ENCODE measurements around the gene KCNMA1. TPM values are rescaled to one million over a fixed set of nuclear protein-coding genes. Genes with fewer than 3 reads are reported as not detected.

KCNMA1 gene
- polyA plus RNA-seq, 1 donor from 2014 or later, result 60.8 TPM

DNA sequence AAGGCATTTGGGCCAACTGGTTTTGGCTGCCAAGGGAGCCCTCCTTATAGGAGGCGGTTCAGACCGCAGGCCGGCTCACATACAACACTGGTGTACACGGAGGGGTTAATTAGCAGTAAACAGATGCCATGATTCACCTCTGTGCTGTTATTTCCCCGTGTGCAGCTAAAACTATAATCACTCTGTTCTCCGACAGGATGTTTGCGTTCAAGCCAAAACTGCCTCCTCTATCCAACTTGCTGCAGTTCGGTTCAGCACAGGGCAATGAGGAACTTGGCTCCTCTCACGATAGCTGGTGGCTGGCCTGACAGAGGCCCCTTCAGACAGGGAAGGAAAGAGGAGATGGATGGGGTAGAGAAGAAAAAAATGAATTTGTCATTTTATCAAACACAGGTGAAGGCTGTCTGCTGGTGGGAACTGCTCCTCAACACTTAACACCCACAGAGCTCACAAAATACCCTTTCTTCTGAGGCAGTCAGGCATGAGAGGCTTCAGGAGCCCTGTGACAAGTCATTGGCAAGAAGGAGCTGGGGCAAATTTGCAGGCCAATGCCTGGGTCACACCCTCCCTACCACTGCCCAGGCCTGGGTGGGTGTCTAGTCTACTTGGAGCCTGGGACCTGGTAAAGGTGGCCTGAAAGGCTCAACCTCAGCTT lies 24.0 kb downstream of the KCNMA1 start:
- no peak overlapping the region for H3K4me3 ChIP-seq (ENCODE audit: low read length)
- H3K4me2 ChIP-seq (ENCODE audit: low read length), result no peak overlapping the region
- H3F3A ChIP-seq (ENCODE audit: insufficient read depth, low read length, poor library complexity, severe bottlenecking), result no peaks in the 10 kb centered on the region
- no peaks in the 10 kb centered on the region for H3K9me2 ChIP-seq (ENCODE audit: insufficient read depth, low read length)
- no peaks in the 10 kb centered on the region for H3K79me2 ChIP-seq (replicated peaks; ENCODE audit: insufficient read depth, low read length)
- H3K9ac ChIP-seq (ENCODE audit: low read length), result no peak overlapping the region
- H3K27ac ChIP-seq (ENCODE audit: low read length), result peak overlapping the region; percentile 5
- TF ChIP-seq, protein P1, sequence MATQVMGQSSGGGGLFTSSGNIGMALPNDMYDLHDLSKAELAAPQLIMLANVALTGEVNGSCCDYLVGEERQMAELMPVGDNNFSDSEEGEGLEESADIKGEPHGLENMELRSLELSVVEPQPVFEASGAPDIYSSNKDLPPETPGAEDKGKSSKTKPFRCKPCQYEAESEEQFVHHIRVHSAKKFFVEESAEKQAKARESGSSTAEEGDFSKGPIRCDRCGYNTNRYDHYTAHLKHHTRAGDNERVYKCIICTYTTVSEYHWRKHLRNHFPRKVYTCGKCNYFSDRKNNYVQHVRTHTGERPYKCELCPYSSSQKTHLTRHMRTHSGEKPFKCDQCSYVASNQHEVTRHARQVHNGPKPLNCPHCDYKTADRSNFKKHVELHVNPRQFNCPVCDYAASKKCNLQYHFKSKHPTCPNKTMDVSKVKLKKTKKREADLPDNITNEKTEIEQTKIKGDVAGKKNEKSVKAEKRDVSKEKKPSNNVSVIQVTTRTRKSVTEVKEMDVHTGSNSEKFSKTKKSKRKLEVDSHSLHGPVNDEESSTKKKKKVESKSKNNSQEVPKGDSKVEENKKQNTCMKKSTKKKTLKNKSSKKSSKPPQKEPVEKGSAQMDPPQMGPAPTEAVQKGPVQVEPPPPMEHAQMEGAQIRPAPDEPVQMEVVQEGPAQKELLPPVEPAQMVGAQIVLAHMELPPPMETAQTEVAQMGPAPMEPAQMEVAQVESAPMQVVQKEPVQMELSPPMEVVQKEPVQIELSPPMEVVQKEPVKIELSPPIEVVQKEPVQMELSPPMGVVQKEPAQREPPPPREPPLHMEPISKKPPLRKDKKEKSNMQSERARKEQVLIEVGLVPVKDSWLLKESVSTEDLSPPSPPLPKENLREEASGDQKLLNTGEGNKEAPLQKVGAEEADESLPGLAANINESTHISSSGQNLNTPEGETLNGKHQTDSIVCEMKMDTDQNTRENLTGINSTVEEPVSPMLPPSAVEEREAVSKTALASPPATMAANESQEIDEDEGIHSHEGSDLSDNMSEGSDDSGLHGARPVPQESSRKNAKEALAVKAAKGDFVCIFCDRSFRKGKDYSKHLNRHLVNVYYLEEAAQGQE (IDR thresholded peaks at IDR 0.05; ENCODE audit: borderline replicate concordance), result no peak
- peak; percentile 16 for TF ChIP-seq EP300 (conservative IDR thresholded peaks at IDR 0.05; ENCODE audit: poor library complexity, severe bottlenecking)
- H3K27me3 ChIP-seq (ENCODE audit: insufficient read depth, low read depth, low read length), result no peaks in the 10 kb centered on the region
- no peaks in the 10 kb centered on the region for H3K36me3 ChIP-seq (ENCODE audit: insufficient read depth, low read length)
- H2AFZ ChIP-seq (ENCODE audit: low read depth, low read length), result no peak overlapping the region
- no peaks in the 10 kb centered on the region for H4K20me1 ChIP-seq (ENCODE audit: insufficient read depth)
- H3K9me3 ChIP-seq (ENCODE audit: low read length), result no peaks in the 10 kb centered on the region

- no peak overlapping the region for H3K4me3 ChIP-seq (ENCODE audit: low read length)
- H3K36me3 ChIP-seq (ENCODE audit: insufficient read depth, low read length), result no peaks in the 10 kb centered on the region
- H3K27ac ChIP-seq (ENCODE audit: low read length), result no peak overlapping the region
- no peak overlapping the region for H3K9ac ChIP-seq (ENCODE audit: low read length)
- H3K9me3 ChIP-seq (ENCODE audit: low read length), result no peaks in the 10 kb centered on the region
- H3K9me2 ChIP-seq (ENCODE audit: insufficient read depth, low read length), result no peaks in the 10 kb centered on the region
- no peaks in the 10 kb centered on the region for H4K20me1 ChIP-seq (ENCODE audit: insufficient read depth)
- TF ChIP-seq SMC3 (conservative IDR thresholded peaks at IDR 0.05; ENCODE audit: poor library complexity) (no peak), RAD21 (conservative IDR thresholded peaks at IDR 0.05) (no peak), CTCF (IDR thresholded peaks at IDR 0.05; ENCODE audit: poor library complexity, severe bottlenecking) (no peak), TAF1 (IDR thresholded peaks at IDR 0.05; ENCODE audit: low read depth) (no peak), MXI1 (conservative IDR thresholded peaks at IDR 0.05; ENCODE audit: poor library complexity, severe bottlenecking) (no peak), EP300 (conservative IDR thresholded peaks at IDR 0.05; ENCODE audit: poor library complexity, severe bottlenecking) (no peak), EZH2 (IDR thresholded peaks at IDR 0.05; ENCODE audit: borderline replicate concordance, insufficient read depth, low read length, poor library complexity, severe bottlenecking) (no peak), POLR2AphosphoS5 (IDR thresholded peaks at IDR 0.05) (no peak)
- TF ChIP-seq, protein P1 (IDR thresholded peaks at IDR 0.05; ENCODE audit: borderline replicate concordance), result no peak
- no peaks in the 10 kb centered on the region for H3F3A ChIP-seq (ENCODE audit: insufficient read depth, low read length, poor library complexity, severe bottlenecking)
- no peaks in the 10 kb centered on the region for H3K27me3 ChIP-seq (ENCODE audit: insufficient read depth, low read depth, low read length)
- H3K4me2 ChIP-seq (ENCODE audit: low read length), result no peak overlapping the region
- no peaks in the 10 kb centered on the region for H3K79me2 ChIP-seq (replicated peaks; ENCODE audit: insufficient read depth, low read length)
- no peak overlapping the region for H2AFZ ChIP-seq (ENCODE audit: low read depth, low read length)
These were observed 25.9 kb downstream of the KCNMA1 start for GRCh38 chr10:77611670-77612069.

Data from neural cell (in vitro differentiated cells).